BJ (cell line): ENCODE measurements around the gene C20orf141. TPM values are rescaled to one million over a fixed set of nuclear protein-coding genes. Genes with fewer than 3 reads are reported as not detected.

Experiments
- CTCF ChIA-PET: fragments of 350-600 bp; formaldehyde crosslinking; extraction: SDS; loops from one replicate; lab custom pipeline; 2021; ENCODE audit warnings: antibody characterized with exemption, inconsistent platforms; lab: Yijun Ruan, JAX
- POLR2A ChIA-PET: fragments of 300-600 bp; sonication (Branson Sonifier 250); formaldehyde crosslinking; extraction: SDS; loops from one replicate; lab custom pipeline; 2021; ENCODE audit warnings: antibody characterized with exemption; lab: Charles Lee
- DNase-seq: peaks from one replicate; pipeline ENCODE4 v3.0.0-alpha.2; 2011; ENCODE audit warnings: low read depth
- H3K27me3 ChIP-seq: 2 replicates; pipeline ENCODE4 v1.6.0; 2011; ENCODE audit warnings: low read length; ENCODE audit not compliant: control insufficient read depth, insufficient read depth
- H3K36me3 ChIP-seq: 2 replicates; pipeline ENCODE4 v1.5.1; 2011; ENCODE audit warnings: low read length; ENCODE audit not compliant: control insufficient read depth, insufficient read depth
- H3K4me3 ChIP-seq: 2 replicates; pipeline ENCODE4 v1.5.1; 2011; ENCODE audit warnings: low read depth, mild to moderate bottlenecking, control low read depth, low read length
- polyA plus RNA-seq: library from polyadenylated mRNA; depleted of rRNA; stranded (reverse); fragments of >200 nt; gene quantifications from 2 replicates; pipeline ENCODE4 v1.2.3, GENCODE V29; 2011
- TF ChIP-seq, protein P1 (sequence below): IDR thresholded peaks from 2 replicates; pipeline ENCODE4 v1.5.1; 2011; ENCODE audit warnings: low read depth, mild to moderate bottlenecking, control low read depth, inconsistent platforms, low read length, moderate library complexity; ENCODE audit not compliant: insufficient read depth

The C20orf141 gene
- polyA plus RNA-seq, 1 experiment = 0.12 TPM

- no peaks in the 10 kb centered on the region for H3K36me3 ChIP-seq
- TF ChIP-seq, protein P1, sequence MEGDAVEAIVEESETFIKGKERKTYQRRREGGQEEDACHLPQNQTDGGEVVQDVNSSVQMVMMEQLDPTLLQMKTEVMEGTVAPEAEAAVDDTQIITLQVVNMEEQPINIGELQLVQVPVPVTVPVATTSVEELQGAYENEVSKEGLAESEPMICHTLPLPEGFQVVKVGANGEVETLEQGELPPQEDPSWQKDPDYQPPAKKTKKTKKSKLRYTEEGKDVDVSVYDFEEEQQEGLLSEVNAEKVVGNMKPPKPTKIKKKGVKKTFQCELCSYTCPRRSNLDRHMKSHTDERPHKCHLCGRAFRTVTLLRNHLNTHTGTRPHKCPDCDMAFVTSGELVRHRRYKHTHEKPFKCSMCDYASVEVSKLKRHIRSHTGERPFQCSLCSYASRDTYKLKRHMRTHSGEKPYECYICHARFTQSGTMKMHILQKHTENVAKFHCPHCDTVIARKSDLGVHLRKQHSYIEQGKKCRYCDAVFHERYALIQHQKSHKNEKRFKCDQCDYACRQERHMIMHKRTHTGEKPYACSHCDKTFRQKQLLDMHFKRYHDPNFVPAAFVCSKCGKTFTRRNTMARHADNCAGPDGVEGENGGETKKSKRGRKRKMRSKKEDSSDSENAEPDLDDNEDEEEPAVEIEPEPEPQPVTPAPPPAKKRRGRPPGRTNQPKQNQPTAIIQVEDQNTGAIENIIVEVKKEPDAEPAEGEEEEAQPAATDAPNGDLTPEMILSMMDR = no peak
- H3K4me3 ChIP-seq = no peak overlapping the region
- peaks cover 22% of the 10 kb centered on the region for H3K27me3 ChIP-seq
- POLR2A ChIA-PET = no interaction called here
- CTCF ChIA-PET = no interaction called here
- no peak for DNase-seq
Measured at GRCh38 chr20:2796011-2796660, 18.7 kb upstream of the C20orf141 start.

- peaks cover 30% of the 10 kb centered on the region for H3K27me3 ChIP-seq
- TF ChIP-seq, protein P1 = no peak
- no peaks in the 10 kb centered on the region for H3K36me3 ChIP-seq
- CTCF ChIA-PET = no interaction called here
- POLR2A ChIA-PET = interaction anchor here (0.6 kb wide), 1 partner anchor 11 kb away, joined by 3 read pairs; no protein-coding TSS in a partner anchor
- no peak for DNase-seq
- no peak overlapping the region for H3K4me3 ChIP-seq
Measured at GRCh38 chr20:2797136-2797983, 17.4 kb upstream of the C20orf141 start.

GRCh38 chr20:2798095-2798805 lies 16.5 kb upstream of the C20orf141 start:
- H3K36me3 ChIP-seq = no peaks in the 10 kb centered on the region
- no peak for DNase-seq
- H3K27me3 ChIP-seq = peaks cover 28% of the 10 kb centered on the region
- TF ChIP-seq, protein P1 = no peak
- CTCF ChIA-PET = interaction anchor here (0.8 to 1.0 kb wide), 2 partner anchors 54 to 68 kb away, joined by 3 read pairs; no protein-coding TSS in a partner anchor
- POLR2A ChIA-PET = interaction anchor here (0.6 kb wide), 1 partner anchor 10 kb away, joined by 3 read pairs; no protein-coding TSS in a partner anchor
- H3K4me3 ChIP-seq = no peak overlapping the region

DNA sequence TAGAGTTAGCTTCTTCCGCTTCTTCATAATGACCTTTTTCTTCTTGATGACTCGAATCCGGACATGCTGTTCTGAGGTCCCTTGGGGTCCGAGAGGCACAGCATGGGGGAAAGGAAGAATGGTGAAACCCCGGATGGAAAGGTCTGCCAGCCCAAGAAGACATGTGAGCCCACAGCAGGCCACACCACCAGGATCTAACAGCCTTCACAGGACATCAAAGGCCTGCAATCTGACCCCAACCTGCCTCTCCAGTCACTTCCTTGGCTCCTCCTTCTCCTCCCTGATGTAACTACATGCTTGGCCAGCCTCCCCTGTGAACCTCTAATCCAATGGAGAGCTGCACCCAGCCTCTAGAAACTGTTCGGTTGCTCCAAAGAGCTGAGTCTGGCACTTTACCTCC lies 16.0 kb upstream of the C20orf141 start:
- ChIA-PET POLR2A (no interaction called here), CTCF (interaction anchor here (0.7 to 1.0 kb wide), 3 partner anchors 55 to 189 kb away, joined by 3 read pairs; no protein-coding TSS in a partner anchor)
- TF ChIP-seq, protein P1 = no peak
- no peak for DNase-seq
- no peaks in the 10 kb centered on the region for H3K36me3 ChIP-seq
- H3K27me3 ChIP-seq = peaks cover 28% of the 10 kb centered on the region
- H3K4me3 ChIP-seq = no peak overlapping the region

DNA sequence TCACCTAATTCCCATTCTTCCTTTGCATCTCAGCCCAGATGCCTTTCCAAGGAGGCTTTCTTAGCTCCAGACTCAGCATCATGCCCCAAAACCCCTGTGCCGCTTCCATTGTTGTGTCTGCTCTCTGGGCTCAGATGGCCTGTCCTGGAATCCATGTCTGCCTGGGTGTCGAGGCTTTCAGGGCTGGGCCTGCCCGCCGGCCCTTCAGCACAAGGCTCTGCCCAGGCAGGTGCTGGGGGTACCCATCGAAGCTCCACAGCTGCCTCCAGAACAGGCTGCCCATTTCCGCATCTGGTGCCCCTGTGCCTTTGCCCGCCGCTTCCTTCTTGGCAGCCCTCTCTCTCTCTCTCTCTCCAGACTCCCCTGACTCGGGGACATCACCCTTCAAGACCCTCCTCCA lies 15.5 kb upstream of the C20orf141 start:
- CTCF ChIA-PET = interaction anchor here (0.7 to 1.0 kb wide), 2 partner anchors 69 to 189 kb away, joined by 3 read pairs; no protein-coding TSS in a partner anchor
- POLR2A ChIA-PET = no interaction called here
- TF ChIP-seq, protein P1 = no peak
- H3K27me3 ChIP-seq = peaks cover 28% of the 10 kb centered on the region
- no peaks in the 10 kb centered on the region for H3K36me3 ChIP-seq
- DNase-seq = no peak
- no peak overlapping the region for H3K4me3 ChIP-seq
